ENCODE results near the gene TTC9C. TPM values are rescaled to one million over a fixed set of nuclear protein-coding genes. Genes with fewer than 3 reads are reported as not detected.

The TTC9C gene
- total and polyA plus RNA-seq, 2 of the 13 experiments (the other 11 are each of a cell fraction or from before 2014, with no cell fraction given), result 28.0 to 36.4 TPM

GRCh38 chr11:62771144-62772021 is 43.1 kb downstream of the TTC9C start, which contains the start of gene TAF6L (continued):
- TF ChIP-seq, protein P1, sequence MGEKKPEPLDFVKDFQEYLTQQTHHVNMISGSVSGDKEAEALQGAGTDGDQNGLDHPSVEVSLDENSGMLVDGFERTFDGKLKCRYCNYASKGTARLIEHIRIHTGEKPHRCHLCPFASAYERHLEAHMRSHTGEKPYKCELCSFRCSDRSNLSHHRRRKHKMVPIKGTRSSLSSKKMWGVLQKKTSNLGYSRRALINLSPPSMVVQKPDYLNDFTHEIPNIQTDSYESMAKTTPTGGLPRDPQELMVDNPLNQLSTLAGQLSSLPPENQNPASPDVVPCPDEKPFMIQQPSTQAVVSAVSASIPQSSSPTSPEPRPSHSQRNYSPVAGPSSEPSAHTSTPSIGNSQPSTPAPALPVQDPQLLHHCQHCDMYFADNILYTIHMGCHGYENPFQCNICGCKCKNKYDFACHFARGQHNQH (CRISPR knock-in tag; IDR thresholded peaks at IDR 0.05), result peak; percentile 50
- TF ChIP-seq ZNF761 (CRISPR knock-in tag; conservative IDR thresholded peaks at IDR 0.05) (peak; percentile 70; the same call in 1 of the 2 replicates), FOXP1 (IDR thresholded peaks at IDR 0.05) (no peak), FOXP1 (CRISPR knock-in tag; IDR thresholded peaks at IDR 0.05) (no peak), ZBTB1 (CRISPR knock-in tag; IDR thresholded peaks at IDR 0.05; ENCODE audit: borderline replicate concordance) (no peak), ONECUT2 (CRISPR knock-in tag; IDR thresholded peaks at IDR 0.05) (no peak), ZNF747 (CRISPR knock-in tag; IDR thresholded peaks at IDR 0.05; ENCODE audit: borderline replicate concordance) (peak; percentile 76; the same call in 1 of the 2 replicates), SSRP1 (CRISPR knock-in tag; IDR thresholded peaks at IDR 0.05) (no peak), ZNF775 (CRISPR knock-in tag; IDR thresholded peaks at IDR 0.05; ENCODE audit: borderline replicate concordance) (peak; percentile 74; the same call in 1 of the 2 replicates), NFE2L1 (CRISPR knock-in tag; IDR thresholded peaks at IDR 0.05; ENCODE audit: borderline replicate concordance) (no peak), IKZF1 (IDR thresholded peaks at IDR 0.05) (no peak), ZNF501 (CRISPR knock-in tag; IDR thresholded peaks at IDR 0.05) (no peak), NFE2 (CRISPR knock-in tag; IDR thresholded peaks at IDR 0.05) (no peak), TRAFD1 (CRISPR knock-in tag; IDR thresholded peaks at IDR 0.05; ENCODE audit: borderline replicate concordance) (0 out of 2 replicates have a peak, but pooled peaks have one; percentile 27), KLF16 (CRISPR knock-in tag; IDR thresholded peaks at IDR 0.05) (no peak; a peak in 1 of 4 replicates), SRY (CRISPR knock-in tag; IDR thresholded peaks at IDR 0.05) (no peak), DPF2 (CRISPR knock-in tag; IDR thresholded peaks at IDR 0.05; ENCODE audit: borderline replicate concordance, low read depth) (no peak), MIER3 (CRISPR knock-in tag; IDR thresholded peaks at IDR 0.05; ENCODE audit: borderline replicate concordance) (peak; percentile 47; the same call in 1 of the 2 replicates), ZBTB14 (CRISPR knock-in tag; IDR thresholded peaks at IDR 0.05) (no peak), FOXA1 (IDR thresholded peaks at IDR 0.05) (no peak), FOXA1 (CRISPR knock-in tag; IDR thresholded peaks at IDR 0.05) (no peak), ISX (CRISPR knock-in tag; conservative IDR thresholded peaks at IDR 0.05) (no peak), NBN (conservative IDR thresholded peaks at IDR 0.05) (no peak), ZFYVE20 (CRISPR knock-in tag; IDR thresholded peaks at IDR 0.05; ENCODE audit: borderline replicate concordance, low read depth) (no peak), CREB1 (IDR thresholded peaks at IDR 0.05) (peak; percentile 37), CREB1 (CRISPR knock-in tag; IDR thresholded peaks at IDR 0.05) (0 out of 2 replicates have a peak, but pooled peaks have one; percentile 24), POGZ (CRISPR knock-in tag; IDR thresholded peaks at IDR 0.05) (no peak)
- TF ChIP-seq, protein P2, sequence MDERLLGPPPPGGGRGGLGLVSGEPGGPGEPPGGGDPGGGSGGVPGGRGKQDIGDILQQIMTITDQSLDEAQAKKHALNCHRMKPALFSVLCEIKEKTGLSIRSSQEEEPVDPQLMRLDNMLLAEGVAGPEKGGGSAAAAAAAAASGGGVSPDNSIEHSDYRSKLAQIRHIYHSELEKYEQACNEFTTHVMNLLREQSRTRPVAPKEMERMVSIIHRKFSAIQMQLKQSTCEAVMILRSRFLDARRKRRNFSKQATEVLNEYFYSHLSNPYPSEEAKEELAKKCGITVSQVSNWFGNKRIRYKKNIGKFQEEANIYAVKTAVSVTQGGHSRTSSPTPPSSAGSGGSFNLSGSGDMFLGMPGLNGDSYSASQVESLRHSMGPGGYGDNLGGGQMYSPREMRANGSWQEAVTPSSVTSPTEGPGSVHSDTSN (CRISPR knock-in tag; IDR thresholded peaks at IDR 0.05), result no peak
